ENCODE results near the gene HS6ST3.

The HS6ST3 gene

DNA sequence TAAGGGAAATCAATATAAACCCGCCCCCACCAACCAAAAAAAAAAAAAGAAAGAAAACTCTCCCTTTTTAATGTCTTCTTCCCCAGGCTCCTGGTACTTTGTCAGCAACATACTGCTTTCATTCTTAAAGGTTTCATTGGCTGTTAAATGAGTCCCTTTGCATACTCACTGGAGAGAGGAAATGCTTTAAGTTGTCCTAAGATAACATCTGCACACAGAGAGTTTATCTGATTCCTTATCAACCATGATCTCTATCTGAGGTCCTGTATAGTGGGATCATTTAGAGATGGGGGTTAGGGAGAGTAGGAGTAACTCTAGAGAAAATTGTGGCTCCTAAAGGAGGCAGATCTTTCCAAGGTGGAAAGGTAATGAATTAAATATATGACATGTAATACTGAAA, 747.9 kb downstream of the HS6ST3 start:
- DNase-seq (ENCODE audit: low read depth): no peak

DNA sequence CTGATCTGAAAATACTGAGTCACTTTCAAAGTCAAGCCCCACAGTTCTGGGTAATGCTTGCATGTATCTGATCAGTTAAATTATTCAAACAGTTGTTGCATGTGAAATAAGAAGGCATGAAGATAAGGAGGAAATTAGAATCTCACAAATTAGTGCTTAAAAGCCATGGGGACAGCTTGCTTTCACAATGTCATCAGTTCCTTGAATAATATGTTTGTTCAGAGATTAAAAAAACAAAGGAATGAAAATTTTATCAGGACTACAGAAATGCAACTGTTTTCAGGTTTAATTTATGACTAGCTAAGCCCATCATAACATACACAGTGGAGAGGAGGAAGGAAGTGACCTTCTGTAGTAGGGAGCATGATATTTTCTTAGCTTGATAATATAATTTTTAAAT, 754.3 kb downstream of the HS6ST3 start:
- DNase-seq (ENCODE audit: low read depth): no peak

DNA sequence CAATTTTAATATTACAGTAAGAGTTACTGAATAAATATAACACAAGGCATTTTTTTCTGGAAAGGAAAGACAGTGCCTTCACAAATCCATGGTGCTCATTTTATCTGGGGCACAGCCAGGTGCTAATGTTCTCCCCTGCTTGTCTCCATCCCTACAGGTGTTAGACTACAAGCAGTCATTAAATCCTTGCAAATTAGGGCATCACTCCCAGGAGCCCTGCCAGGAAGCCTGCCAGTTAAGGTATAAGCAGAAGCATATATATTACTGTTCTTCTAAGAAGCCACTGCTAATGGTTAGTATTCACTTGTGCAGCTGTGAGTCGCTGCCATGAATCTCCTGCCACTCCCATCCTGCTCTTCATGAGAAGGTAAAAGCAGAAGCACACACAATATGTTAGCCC, 754.7 kb downstream of the HS6ST3 start:
- no peak for DNase-seq (ENCODE audit: low read depth)

DNA sequence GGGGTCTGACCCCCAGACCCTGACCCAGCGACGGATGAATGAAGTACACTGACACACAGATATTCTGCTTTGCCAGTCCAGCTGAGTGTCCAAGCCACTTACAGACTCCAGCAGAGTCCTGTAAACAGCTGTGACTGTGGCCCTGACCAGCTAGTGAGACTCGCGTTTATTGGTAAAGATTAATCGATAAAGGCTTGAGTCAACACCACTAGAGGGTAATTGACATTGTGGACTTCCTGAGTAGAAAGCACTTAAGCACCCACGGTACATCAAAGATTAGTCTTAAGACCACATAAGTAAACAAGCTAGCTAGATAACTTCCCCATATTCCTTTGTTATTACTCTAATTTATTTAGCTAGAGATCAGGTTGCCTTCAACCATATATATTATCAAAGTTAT, 758.4 kb downstream of the HS6ST3 start:
- DNase-seq (ENCODE audit: low read depth): no peak

DNA sequence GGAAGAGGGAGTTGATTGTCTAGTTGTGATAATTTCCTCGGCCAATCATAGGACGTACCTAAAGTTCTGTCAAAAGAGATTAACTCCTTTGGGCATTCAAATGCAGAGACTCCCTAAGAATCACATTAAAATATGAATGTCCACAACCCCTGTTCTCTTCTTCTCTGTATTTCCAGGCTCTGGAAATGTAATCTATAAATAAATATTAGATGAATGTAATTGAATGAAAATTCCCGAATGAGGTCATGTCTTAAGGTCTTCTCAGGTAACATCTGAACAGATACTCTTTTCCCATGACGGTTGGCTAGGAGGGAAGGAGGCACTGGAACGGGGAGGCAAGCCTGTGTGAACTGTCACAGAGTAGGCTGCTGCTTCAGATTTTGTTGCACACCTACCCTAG, 759.2 kb downstream of the HS6ST3 start:
- no peak for DNase-seq (ENCODE audit: low read depth)

DNA sequence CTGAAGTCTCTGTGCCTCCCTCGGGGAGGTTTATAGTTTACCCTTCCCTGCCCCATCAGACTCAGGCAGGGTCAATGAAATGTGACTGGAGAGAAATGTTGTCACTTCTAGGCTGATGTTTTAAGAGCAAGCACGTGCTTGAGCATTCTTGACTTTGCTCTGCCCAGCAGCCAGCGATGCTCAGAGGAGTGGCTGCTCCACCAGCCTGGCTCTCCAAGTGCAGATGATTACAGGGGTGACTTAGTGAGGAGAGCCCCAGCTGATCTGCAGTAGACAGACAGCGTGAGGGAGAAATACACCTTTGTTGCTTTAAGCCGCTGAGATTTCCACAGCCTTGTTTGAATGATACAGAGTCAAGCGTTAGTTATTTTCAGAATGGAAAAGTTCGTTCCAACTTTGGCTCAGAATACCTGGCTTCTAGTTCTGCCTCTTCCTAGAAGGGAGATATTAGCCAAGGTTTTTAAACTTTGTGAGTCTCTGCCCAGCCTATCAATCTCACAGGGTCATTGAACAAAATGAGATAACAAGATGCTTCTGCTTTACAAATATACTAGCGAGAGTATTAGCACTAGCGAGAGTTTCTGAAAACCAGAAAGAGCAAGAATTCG, 760.7 kb downstream of the HS6ST3 start:
- DNase-seq (ENCODE audit: low read depth): no peak

DNA sequence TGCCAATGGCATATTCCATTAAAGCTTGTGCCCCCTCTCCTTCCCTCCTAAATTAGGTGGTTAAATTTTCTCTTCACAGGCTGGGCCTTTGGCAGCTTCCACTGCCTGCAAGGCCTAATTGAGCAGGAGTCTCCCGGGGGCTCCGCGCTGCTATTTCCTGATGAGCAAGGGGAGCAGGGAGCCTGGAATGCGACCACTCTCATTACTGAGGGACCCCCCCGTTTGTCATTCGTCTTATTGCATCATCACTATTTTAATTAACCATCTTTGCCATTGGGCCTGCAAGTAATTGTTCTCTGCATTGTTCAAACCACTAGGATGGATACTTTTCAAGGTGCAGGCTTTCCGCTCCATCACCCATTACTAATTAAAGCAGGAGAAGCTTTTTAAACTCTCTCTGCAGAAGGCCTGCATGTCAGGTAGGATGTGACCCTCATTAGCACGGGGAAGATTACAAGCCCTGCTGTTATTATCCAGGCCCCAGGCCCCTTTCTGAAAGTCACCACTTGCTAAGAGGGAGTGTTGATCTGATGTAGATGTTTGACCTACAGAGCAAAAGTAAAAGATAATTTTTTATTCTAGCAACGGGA, 762.0 kb downstream of the HS6ST3 start:
- DNase-seq (ENCODE audit: low read depth): no peak

DNA sequence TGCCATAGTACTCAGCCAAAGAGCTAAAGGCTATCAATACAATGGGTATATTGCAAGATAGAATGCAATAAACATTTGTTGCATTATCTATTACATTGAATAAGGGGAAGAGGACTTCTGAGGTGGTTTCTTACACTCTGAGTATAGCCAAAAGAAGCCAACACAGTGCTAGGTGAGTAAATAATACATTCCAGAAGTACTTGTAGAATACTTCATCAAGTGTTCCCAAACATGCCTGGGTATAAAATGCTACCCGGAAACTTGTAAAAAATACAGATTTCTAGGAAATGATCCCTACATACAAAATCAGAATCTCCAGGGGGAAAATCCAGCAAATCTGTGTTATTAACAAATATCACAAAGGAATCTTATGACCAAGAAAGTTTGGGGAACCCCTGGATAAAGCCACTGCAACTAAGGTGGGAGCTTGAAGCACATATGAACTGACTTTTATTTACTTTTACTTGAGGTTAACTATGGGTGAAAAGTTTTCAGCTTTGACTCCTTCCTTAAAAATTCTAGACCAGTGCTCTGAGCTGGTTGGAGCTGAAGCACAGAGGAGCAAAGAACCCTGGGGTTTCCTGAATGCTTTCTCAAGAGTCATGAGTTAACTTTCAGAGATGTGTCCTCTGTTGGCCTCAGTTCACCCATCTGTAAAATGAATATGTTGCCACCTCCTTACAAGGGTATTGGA, 768.4 kb downstream of the HS6ST3 start:
- no peak for DNase-seq (ENCODE audit: low read depth)

DNA sequence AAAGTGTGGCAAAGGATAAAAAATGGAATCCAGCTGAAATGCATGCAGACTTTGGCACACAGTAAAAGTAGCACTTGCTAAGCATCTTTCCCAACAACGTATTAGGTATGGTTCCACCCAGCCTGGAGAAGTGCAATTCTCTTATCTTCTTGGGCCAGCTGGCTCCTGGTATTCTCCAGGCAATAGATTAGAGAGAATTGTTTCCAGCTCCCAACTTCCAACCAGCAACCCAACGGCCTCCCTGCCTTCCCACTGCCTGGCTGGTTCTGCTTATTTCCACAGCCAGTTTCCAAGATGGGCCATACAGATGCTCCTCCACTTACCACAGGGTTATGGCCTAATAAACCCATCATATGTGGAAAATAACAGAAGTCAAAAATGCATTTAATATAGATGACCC, 771.0 kb downstream of the HS6ST3 start:
- no peak for DNase-seq (ENCODE audit: low read depth)

DNA sequence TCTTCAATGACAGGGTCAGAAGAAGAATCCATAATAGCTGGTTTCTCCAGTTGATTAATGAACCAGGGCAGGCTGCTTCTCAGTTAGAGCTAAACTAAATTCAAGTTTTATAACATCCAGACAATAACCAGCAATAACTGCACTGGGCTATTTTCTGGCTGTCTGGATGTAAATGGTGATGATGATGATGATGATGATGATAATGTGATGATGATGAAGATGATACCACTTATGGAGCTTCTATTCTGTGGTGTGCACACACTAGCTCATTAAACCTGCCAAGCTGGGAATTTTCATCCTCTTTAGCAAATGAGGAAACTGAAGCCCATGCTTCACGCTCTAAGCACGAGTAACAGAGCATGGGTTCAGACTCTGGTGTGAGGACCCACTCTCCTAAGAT, 772.2 kb downstream of the HS6ST3 start:
- DNase-seq (ENCODE audit: low read depth): no peak

DNA sequence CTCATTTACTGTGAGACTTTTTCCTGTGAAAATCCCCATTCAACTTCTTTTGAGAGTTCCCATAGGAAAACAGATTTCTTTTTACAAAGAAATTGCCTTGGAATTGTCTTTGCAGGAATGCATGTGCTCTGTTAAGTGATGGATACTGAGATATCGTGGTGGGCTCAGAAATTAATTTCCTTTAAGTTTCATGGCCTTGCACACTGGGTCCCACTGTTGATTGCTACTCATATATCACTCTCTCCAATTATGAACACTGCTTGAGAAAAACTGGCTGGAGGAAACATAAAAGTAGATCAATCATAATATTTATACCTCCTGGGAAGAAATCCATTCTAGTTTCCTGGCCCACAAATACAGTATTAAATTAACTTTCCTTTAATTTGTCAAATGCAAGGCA, 773.1 kb downstream of the HS6ST3 start:
- no peak for DNase-seq (ENCODE audit: low read depth)

DNA sequence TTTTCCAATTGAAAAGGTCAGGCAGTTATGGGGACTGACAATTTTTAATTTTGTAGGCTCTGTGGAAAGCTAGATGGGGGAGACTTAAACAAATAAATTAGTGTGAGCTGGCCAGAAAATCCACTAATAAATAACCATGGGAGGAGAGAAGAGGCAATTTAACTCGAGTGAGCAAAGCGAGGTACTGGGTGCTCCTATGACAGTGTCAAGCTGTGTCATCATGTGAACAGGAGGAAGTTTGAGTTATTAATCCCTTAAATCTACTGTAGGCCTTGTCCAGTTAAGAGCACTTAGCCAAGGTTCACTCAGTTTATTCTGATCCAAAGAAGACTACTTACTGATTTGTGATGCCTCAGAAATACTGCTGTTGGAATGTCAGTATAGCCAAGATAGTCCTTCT, 781.6 kb downstream of the HS6ST3 start:
- DNase-seq (ENCODE audit: low read depth): no peak

DNA sequence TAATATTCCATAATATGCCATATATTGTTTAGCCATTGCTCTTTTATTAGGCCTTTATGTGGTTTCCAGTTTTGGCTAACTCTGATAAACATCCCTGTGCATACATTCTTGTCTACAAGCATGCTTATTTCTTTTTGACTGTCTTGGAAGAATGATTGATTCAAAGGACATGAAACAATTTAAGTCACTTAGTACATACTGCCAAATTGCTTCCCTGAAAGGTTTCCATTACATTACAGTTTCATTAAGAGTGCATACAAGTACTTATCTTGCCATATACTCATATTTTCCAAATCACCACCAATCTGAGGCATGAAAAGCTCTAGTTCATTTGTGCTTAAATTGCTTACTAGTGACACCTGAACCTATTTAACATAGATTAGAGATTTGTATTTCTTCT, 790.5 kb downstream of the HS6ST3 start:
- DNase-seq (ENCODE audit: low read depth): no peak
